AG04450 (cell line): ENCODE results near the gene ITPK1. TPM values are rescaled to one million over a fixed set of nuclear protein-coding genes. Genes with fewer than 3 reads are reported as not detected.

ENCODE experiments used
- CTCF ChIA-PET: fragments of 300-600, 350-600 bp; formaldehyde crosslinking; extraction: SDS; loops from one replicate; lab custom pipeline; 2022; ENCODE audit warnings: antibody characterized with exemption, inconsistent platforms; lab: Charles Lee
- POLR2A ChIA-PET: fragments of 350-600 bp; formaldehyde crosslinking; extraction: SDS; loops from one replicate; lab custom pipeline; 2021; ENCODE audit warnings: antibody characterized with exemption, inconsistent platforms; lab: Yijun Ruan, JAX
- DNase-seq: peaks from one replicate; pipeline ENCODE4 v3.0.0-alpha.2; 2011; ENCODE audit warnings: low read depth, low spot score
- H3K27ac ChIP-seq: one replicate; pipeline ENCODE4 v1.5.1; 2012; ENCODE audit warnings: low read depth, low read length, control low read depth
- H3K27me3 ChIP-seq: one replicate; pipeline ENCODE4 v1.6.0; 2012; ENCODE audit warnings: low read length; ENCODE audit not compliant: control insufficient read depth, insufficient read depth
- H3K4me3 ChIP-seq: 2 replicates; pipeline ENCODE4 v1.5.1; 2011; ENCODE audit warnings: mild to moderate bottlenecking, low read depth, low read length, control low read depth
- H3K9me3 ChIP-seq: 2 replicates; pipeline ENCODE4 v1.5.1; 2012; ENCODE audit warnings: low read length; ENCODE audit not compliant: control insufficient read depth, insufficient read depth
- polyA plus RNA-seq: library from polyadenylated mRNA; depleted of rRNA; stranded (reverse); fragments of >200 nt; gene quantifications from 2 replicates; pipeline ENCODE4 v1.2.3, GENCODE V29; 2011
- TF ChIP-seq, protein P1 (sequence below): IDR thresholded peaks from 2 replicates; pipeline ENCODE4 v1.5.1; 2011; ENCODE audit warnings: low read depth, low read length, control low read depth, inconsistent platforms

ITPK1 gene
- polyA plus RNA-seq, 1 experiment, result 13.6 TPM

DNA sequence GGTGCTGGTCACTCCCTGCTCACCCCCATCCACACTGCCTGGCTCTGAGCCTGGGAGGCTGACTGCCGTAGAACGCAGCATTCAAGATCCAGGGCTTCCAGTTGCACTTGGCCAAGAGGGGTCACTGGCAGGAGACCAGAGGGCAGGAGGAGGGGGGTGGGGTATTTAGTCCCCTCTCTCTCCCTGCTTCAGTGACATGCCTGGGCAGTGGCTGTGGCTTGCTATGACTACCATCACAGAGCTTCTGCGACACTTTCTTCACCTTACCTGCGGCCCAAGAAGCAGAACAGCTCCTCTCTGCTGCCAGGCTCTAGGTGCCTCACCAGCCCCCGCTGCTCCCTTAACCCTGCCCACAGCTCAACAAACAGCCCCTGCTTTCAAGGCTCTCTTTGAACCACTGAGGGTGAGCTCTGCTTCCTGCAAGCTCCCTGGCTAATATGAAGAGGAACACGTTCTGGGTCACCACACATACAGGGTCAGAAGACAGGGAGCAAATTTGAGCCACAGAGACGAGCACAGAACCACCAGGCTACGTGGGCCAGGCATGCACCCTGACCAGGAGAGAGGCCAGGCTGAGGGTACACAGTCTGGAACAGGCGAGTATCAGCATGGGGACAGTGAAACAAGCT is 55.7 kb downstream of the ITPK1 start:
- Histone ChIP-seq H3K9me3 (no peaks in the 10 kb centered on the region; the same call in 1 of the 2 replicates), H3K4me3 (no peak overlapping the region), H3K27ac (no peak overlapping the region), H3K27me3 (no peaks in the 10 kb centered on the region)
- ChIA-PET POLR2A (no interaction called here), CTCF (interaction anchor here (1.6 kb wide), 1 partner anchor 53 kb away, joined by 6 read pairs; no protein-coding TSS in a partner anchor)
- TF ChIP-seq, protein P1, sequence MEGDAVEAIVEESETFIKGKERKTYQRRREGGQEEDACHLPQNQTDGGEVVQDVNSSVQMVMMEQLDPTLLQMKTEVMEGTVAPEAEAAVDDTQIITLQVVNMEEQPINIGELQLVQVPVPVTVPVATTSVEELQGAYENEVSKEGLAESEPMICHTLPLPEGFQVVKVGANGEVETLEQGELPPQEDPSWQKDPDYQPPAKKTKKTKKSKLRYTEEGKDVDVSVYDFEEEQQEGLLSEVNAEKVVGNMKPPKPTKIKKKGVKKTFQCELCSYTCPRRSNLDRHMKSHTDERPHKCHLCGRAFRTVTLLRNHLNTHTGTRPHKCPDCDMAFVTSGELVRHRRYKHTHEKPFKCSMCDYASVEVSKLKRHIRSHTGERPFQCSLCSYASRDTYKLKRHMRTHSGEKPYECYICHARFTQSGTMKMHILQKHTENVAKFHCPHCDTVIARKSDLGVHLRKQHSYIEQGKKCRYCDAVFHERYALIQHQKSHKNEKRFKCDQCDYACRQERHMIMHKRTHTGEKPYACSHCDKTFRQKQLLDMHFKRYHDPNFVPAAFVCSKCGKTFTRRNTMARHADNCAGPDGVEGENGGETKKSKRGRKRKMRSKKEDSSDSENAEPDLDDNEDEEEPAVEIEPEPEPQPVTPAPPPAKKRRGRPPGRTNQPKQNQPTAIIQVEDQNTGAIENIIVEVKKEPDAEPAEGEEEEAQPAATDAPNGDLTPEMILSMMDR, result no peak
- no peak for DNase-seq

DNA sequence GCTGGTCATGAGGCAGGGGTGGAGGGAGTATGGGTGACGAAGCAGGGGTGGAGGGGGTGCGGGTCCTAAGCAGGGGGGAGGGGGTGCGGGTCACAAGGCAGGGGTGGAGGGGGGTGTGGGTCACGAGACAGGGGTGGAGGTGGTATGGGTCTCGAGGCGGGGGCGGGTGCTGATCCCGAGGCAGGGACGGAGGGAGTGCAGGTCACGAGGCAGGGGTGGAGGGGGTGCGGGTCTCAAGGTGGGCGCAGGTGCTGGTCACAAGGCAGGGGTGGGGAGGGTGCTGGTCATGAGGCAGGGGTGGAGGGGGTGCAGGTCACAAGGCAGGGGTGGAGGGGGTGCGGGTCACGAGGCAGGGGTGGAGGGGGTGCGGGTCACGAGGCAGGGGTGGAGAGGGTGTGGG is 56.5 kb downstream of the ITPK1 start:
- H3K27ac ChIP-seq, result no peak overlapping the region
- POLR2A ChIA-PET, result no interaction called here
- no peaks in the 10 kb centered on the region; the same call in 1 of the 2 replicates for H3K9me3 ChIP-seq
- TF ChIP-seq, protein P1, result no peak
- no peak overlapping the region for H3K4me3 ChIP-seq
- no peaks in the 10 kb centered on the region for H3K27me3 ChIP-seq
- no peak for DNase-seq
- CTCF ChIA-PET, result interaction anchor here (1.6 kb wide), 1 partner anchor 54 kb away, joined by 6 read pairs; no protein-coding TSS in a partner anchor

DNA sequence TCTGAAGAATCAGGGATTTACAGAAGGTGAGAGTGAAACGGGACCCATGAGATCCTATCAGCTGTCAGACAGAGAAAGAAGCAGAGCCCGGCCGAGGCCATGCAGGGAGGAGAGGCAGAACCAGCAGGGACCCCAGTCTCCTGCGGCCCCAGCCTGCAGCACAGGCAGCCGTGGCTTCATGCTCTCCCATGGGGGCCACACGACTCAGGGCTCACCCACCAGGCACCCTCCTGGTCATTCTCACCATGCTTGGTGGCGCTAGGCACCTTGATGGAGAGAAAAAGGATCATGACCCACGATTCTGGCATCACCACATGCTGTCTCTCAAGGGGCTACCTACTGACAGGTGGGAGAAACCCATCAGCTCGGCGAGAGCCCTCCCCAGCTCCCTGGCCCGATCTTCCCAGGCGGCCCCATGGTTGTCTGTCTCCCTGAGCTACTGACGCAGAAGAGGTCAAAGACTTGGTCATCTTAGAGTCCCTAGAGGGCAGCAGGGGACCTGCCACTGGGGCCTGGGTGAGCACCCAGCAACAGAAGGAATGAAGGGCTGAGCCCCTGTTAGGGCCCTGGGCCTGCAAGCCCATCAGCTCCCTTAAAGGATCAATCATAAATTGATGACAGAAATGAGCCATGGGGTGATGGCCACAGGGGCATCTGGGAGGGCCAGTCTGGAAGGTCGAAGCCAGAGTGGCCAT is 58.0 kb downstream of the ITPK1 start:
- H3K9me3 ChIP-seq, result no peaks in the 10 kb centered on the region; the same call in 1 of the 2 replicates
- TF ChIP-seq, protein P1, result no peak
- DNase-seq, result no peak
- no peak overlapping the region for H3K27ac ChIP-seq
- no peaks in the 10 kb centered on the region for H3K27me3 ChIP-seq
- H3K4me3 ChIP-seq, result no peak overlapping the region
- ChIA-PET CTCF (no interaction called here), POLR2A (no interaction called here)

DNA sequence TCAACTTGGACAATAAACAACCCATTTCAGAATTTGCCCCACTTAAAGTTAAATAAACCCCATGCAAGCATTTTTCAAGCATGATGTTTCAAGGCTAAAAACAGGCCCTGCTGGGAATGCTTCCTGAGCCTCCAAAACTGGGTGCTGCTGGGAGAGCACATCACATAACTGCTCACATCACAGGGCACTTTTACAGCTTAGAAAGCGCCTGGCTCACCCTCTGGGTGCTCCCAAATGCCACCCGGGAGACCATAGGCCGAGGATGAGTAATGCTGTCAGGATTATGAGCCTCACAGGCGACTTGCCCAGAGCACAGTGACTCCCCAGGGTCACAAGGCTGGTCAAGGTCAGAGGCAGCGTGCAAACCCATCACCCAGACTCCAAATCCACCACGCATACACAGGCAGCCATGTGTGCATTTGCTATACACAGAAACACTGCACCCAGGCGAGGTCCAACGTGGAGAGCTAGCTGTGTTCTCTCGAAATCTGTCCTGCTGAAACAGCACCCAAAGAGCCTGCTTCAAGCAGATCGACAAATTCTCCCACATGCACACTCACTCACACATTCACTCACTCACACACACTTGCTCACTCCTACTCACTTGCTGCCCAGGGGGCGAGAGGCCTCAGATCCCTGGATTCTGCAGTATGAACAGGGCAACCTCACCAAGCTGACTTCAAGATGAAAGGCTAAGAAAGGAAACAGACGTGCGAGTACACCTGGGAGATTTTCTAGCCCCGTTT is 58.7 kb downstream of the ITPK1 start:
- TF ChIP-seq, protein P1, result no peak
- no peak for DNase-seq
- Histone ChIP-seq H3K27me3 (no peaks in the 10 kb centered on the region), H3K9me3 (no peaks in the 10 kb centered on the region; the same call in 1 of the 2 replicates), H3K4me3 (no peak overlapping the region), H3K27ac (no peak overlapping the region)
- ChIA-PET CTCF (no interaction called here), POLR2A (no interaction called here)
